ENCODE data around the gene PRKAR2B.

PRKAR2B gene

GRCh38 chr7:107179326-107180164 is 135.0 kb downstream of the PRKAR2B start:
- no peaks in the 10 kb centered on the region for H3K4me1 ChIP-seq (ENCODE audit: control insufficient read depth in 1 of 2, insufficient read depth in 2 of 2, low read length in 2 of 2)
- H3K4me2 ChIP-seq (ENCODE audit: low read length) = no peak overlapping the region
- no CpG with 5 or more reads among the region's 14 CpGs for WGBS (ENCODE audit: extremely low coverage, insufficient coverage, insufficient read length)

GRCh38 chr7:107180378-107180777 is 135.9 kb downstream of the PRKAR2B start:
- no peaks in the 10 kb centered on the region for H3K79me1 ChIP-seq (ENCODE audit: low read length)
- H4K8ac ChIP-seq (ENCODE audit: low read depth, low read length) = no peak overlapping the region
- no peak overlapping the region for H2BK120ac ChIP-seq (ENCODE audit: insufficient read depth, low read length, poor library complexity)
- H3K4me1 ChIP-seq (ENCODE audit: control insufficient read depth in 1 of 2, insufficient read depth in 2 of 2, low read length in 2 of 2) = no peaks in the 10 kb centered on the region
- H3K9me3 ChIP-seq (ENCODE audit: insufficient read depth, low read depth, low read length) = no peaks in the 10 kb centered on the region
- H3K27me3 ChIP-seq (ENCODE audit: insufficient read depth, low read length) = no peaks in the 10 kb centered on the region
- no CpG with 5 or more reads among the region's 1 CpG for WGBS (ENCODE audit: extremely low coverage, insufficient coverage, insufficient read length)
- H2BK5ac ChIP-seq (ENCODE audit: low read depth, low read length, poor library complexity) = no peak overlapping the region
- no peak overlapping the region for H3K18ac ChIP-seq (ENCODE audit: low read length)
- H2AFZ ChIP-seq (ENCODE audit: insufficient read depth, low read length, poor library complexity) = no peak overlapping the region
- H3K4me3 ChIP-seq (ENCODE audit: low read depth, low read length) = no peak overlapping the region
- no peak overlapping the region for H2AK5ac ChIP-seq (ENCODE audit: low read length)
- no peak for DNase-seq
- H4K91ac ChIP-seq (ENCODE audit: low read depth, low read length) = no peak overlapping the region
- no peak overlapping the region for H3K4me2 ChIP-seq (ENCODE audit: low read length)
- no peak overlapping the region for H3K23ac ChIP-seq (ENCODE audit: low read length)
- H3K36me3 ChIP-seq (ENCODE audit: control insufficient read depth in 1 of 2, insufficient read depth in 2 of 2, low read length in 2 of 2) = peaks cover 2% of the 10 kb centered on the region in 2 experiments
- no peak overlapping the region for H2BK12ac ChIP-seq (ENCODE audit: low read length)
- H4K12ac ChIP-seq (ENCODE audit: low read depth, low read length) = no peak overlapping the region
- H3K79me2 ChIP-seq (ENCODE audit: control insufficient read depth, insufficient read depth, low read length, poor library complexity) = no peaks in the 10 kb centered on the region
- H3K9ac ChIP-seq (ENCODE audit: low read length) = no peak overlapping the region
- H3K4ac ChIP-seq (ENCODE audit: low read depth, low read length) = no peak overlapping the region
- H3K14ac ChIP-seq (ENCODE audit: low read length) = no peak overlapping the region
- H3K27ac ChIP-seq (ENCODE audit: low read depth, low read length) = no peak overlapping the region

More at GRCh38 chr7:107179326-107180164, 135.0 kb downstream of the PRKAR2B start:
- H3K36me3 ChIP-seq (ENCODE audit: control insufficient read depth in 1 of 2, insufficient read depth in 2 of 2, low read length in 2 of 2) = peaks cover 2% of the 10 kb centered on the region in 2 experiments
- no peak overlapping the region for H3K9ac ChIP-seq (ENCODE audit: low read length)
- no peak overlapping the region for H2AK5ac ChIP-seq (ENCODE audit: low read length)
- no peak overlapping the region for H3K4ac ChIP-seq (ENCODE audit: low read depth, low read length)
- no peak overlapping the region for H2AFZ ChIP-seq (ENCODE audit: insufficient read depth, low read length, poor library complexity)
- no peaks in the 10 kb centered on the region for H3K79me2 ChIP-seq (ENCODE audit: control insufficient read depth, insufficient read depth, low read length, poor library complexity)
- no peaks in the 10 kb centered on the region for H3K79me1 ChIP-seq (ENCODE audit: low read length)
- H4K91ac ChIP-seq (ENCODE audit: low read depth, low read length) = no peak overlapping the region
- H4K12ac ChIP-seq (ENCODE audit: low read depth, low read length) = no peak overlapping the region
- peak in 1 of 2 donors; percentile 29 for DNase-seq
- H3K4me3 ChIP-seq (ENCODE audit: low read depth, low read length) = no peak overlapping the region
- H4K8ac ChIP-seq (ENCODE audit: low read depth, low read length) = no peak overlapping the region
- H3K23ac ChIP-seq (ENCODE audit: low read length) = no peak overlapping the region
- no peak overlapping the region for H3K18ac ChIP-seq (ENCODE audit: low read length)
- H3K27ac ChIP-seq (ENCODE audit: low read depth, low read length) = no peak overlapping the region
- H3K14ac ChIP-seq (ENCODE audit: low read length) = no peak overlapping the region
- no peaks in the 10 kb centered on the region for H3K9me3 ChIP-seq (ENCODE audit: insufficient read depth, low read depth, low read length)
- H2BK120ac ChIP-seq (ENCODE audit: insufficient read depth, low read length, poor library complexity) = no peak overlapping the region
- no peaks in the 10 kb centered on the region for H3K27me3 ChIP-seq (ENCODE audit: insufficient read depth, low read length)
- no peak overlapping the region for H2BK12ac ChIP-seq (ENCODE audit: low read length)
- no peak overlapping the region for H2BK5ac ChIP-seq (ENCODE audit: low read depth, low read length, poor library complexity)

- H4K91ac ChIP-seq (ENCODE audit: low read depth, low read length) = no peak overlapping the region
- no peak overlapping the region for H3K27ac ChIP-seq (ENCODE audit: low read depth, low read length)
- H3K4me1 ChIP-seq (ENCODE audit: control insufficient read depth in 1 of 2, insufficient read depth in 2 of 2, low read length in 2 of 2) = no peaks in the 10 kb centered on the region
- H3K4me3 ChIP-seq (ENCODE audit: low read depth, low read length) = no peak overlapping the region
- no peak overlapping the region for H4K8ac ChIP-seq (ENCODE audit: low read depth, low read length)
- H2AFZ ChIP-seq (ENCODE audit: insufficient read depth, low read length, poor library complexity) = no peak overlapping the region
- no peaks in the 10 kb centered on the region for H3K9me3 ChIP-seq (ENCODE audit: insufficient read depth, low read depth, low read length)
- no peaks in the 10 kb centered on the region for H3K79me2 ChIP-seq (ENCODE audit: control insufficient read depth, insufficient read depth, low read length, poor library complexity)
- no peaks in the 10 kb centered on the region for H3K79me1 ChIP-seq (ENCODE audit: low read length)
- no peak overlapping the region for H3K18ac ChIP-seq (ENCODE audit: low read length)
- H2BK12ac ChIP-seq (ENCODE audit: low read length) = no peak overlapping the region
- no peaks in the 10 kb centered on the region for H3K27me3 ChIP-seq (ENCODE audit: insufficient read depth, low read length)
- no peak overlapping the region for H2BK5ac ChIP-seq (ENCODE audit: low read depth, low read length, poor library complexity)
- no peak overlapping the region for H3K4ac ChIP-seq (ENCODE audit: low read depth, low read length)
- DNase-seq = no peak
- no peak overlapping the region for H3K9ac ChIP-seq (ENCODE audit: low read length)
- H2AK5ac ChIP-seq (ENCODE audit: low read length) = no peak overlapping the region
- H4K12ac ChIP-seq (ENCODE audit: low read depth, low read length) = no peak overlapping the region
- H3K36me3 ChIP-seq (ENCODE audit: control insufficient read depth in 1 of 2, insufficient read depth in 2 of 2, low read length in 2 of 2) = peaks cover 0 to 4% of the 10 kb centered on the region in 2 experiments
- no CpG with 5 or more reads among the region's 5 CpGs for WGBS (ENCODE audit: extremely low coverage, insufficient coverage, insufficient read length)
- no peak overlapping the region for H3K23ac ChIP-seq (ENCODE audit: low read length)
- no peak overlapping the region for H3K4me2 ChIP-seq (ENCODE audit: low read length)
- no peak overlapping the region for H2BK120ac ChIP-seq (ENCODE audit: insufficient read depth, low read length, poor library complexity)
- H3K14ac ChIP-seq (ENCODE audit: low read length) = no peak overlapping the region
Observed at GRCh38 chr7:107181172-107181571, 136.7 kb downstream of the PRKAR2B start.

- no peak overlapping the region for H4K12ac ChIP-seq (ENCODE audit: low read depth, low read length)
- H3K4me1 ChIP-seq (ENCODE audit: control insufficient read depth in 1 of 2, insufficient read depth in 2 of 2, low read length in 2 of 2) = peaks cover 0 to 2% of the 10 kb centered on the region in 2 experiments
- no peaks in the 10 kb centered on the region for H3K27me3 ChIP-seq (ENCODE audit: insufficient read depth, low read length)
- peaks cover 0 to 12% of the 10 kb centered on the region in 2 experiments for H3K36me3 ChIP-seq (ENCODE audit: control insufficient read depth in 1 of 2, insufficient read depth in 2 of 2, low read length in 2 of 2)
- no peak overlapping the region for H2AK5ac ChIP-seq (ENCODE audit: low read length)
- no CpG with 5 or more reads among the region's 4 CpGs for WGBS (ENCODE audit: extremely low coverage, insufficient coverage, insufficient read length)
- no peak overlapping the region for H3K23ac ChIP-seq (ENCODE audit: low read length)
- no peak overlapping the region for H4K91ac ChIP-seq (ENCODE audit: low read depth, low read length)
- H3K9ac ChIP-seq (ENCODE audit: low read length) = no peak overlapping the region
- no peak overlapping the region for H3K14ac ChIP-seq (ENCODE audit: low read length)
- H2BK12ac ChIP-seq (ENCODE audit: low read length) = no peak overlapping the region
- H4K8ac ChIP-seq (ENCODE audit: low read depth, low read length) = no peak overlapping the region
- no peaks in the 10 kb centered on the region for H3K9me3 ChIP-seq (ENCODE audit: insufficient read depth, low read depth, low read length)
- no peak overlapping the region for H3K4me2 ChIP-seq (ENCODE audit: low read length)
- no peaks in the 10 kb centered on the region for H3K79me1 ChIP-seq (ENCODE audit: low read length)
- H3K4ac ChIP-seq (ENCODE audit: low read depth, low read length) = no peak overlapping the region
- no peak overlapping the region for H2BK120ac ChIP-seq (ENCODE audit: insufficient read depth, low read length, poor library complexity)
- no peak overlapping the region for H2AFZ ChIP-seq (ENCODE audit: insufficient read depth, low read length, poor library complexity)
- no peaks in the 10 kb centered on the region for H3K79me2 ChIP-seq (ENCODE audit: control insufficient read depth, insufficient read depth, low read length, poor library complexity)
- no peak overlapping the region for H3K4me3 ChIP-seq (ENCODE audit: low read depth, low read length)
- H2BK5ac ChIP-seq (ENCODE audit: low read depth, low read length, poor library complexity) = no peak overlapping the region
- H3K27ac ChIP-seq (ENCODE audit: low read depth, low read length) = no peak overlapping the region
- no peak overlapping the region for H3K18ac ChIP-seq (ENCODE audit: low read length)
- DNase-seq = no peak
Observed at GRCh38 chr7:107185716-107186115, 141.2 kb downstream of the PRKAR2B start.
